G401.6 (cell line): Measurements from ENCODE around the gene WDFY2.

Experiments used
- FAIRE-seq: peaks from 2 replicates; lab custom pipeline; 2012; peaks lifted over from hg19 to GRCh38; lab: Jason Lieb, UNC

WDFY2 gene

GRCh38 chr13:51740698-51741097, 156.4 kb downstream of the WDFY2 start:
- FAIRE-seq, result no peak

GRCh38 chr13:51742031-51742430, 157.8 kb downstream of the WDFY2 start:
- FAIRE-seq, result no peak

- no peak for FAIRE-seq
Measured at GRCh38 chr13:51742611-51743010, 158.3 kb downstream of the WDFY2 start.

- no peak for FAIRE-seq
Measured at GRCh38 chr13:51745243-51745642, 161.0 kb downstream of the WDFY2 start.

- no peak for FAIRE-seq
Measured at GRCh38 chr13:51746802-51747201, 162.5 kb downstream of the WDFY2 start.

GRCh38 chr13:51747438-51748434, 163.5 kb downstream of the WDFY2 start:
- FAIRE-seq, result no peak

- FAIRE-seq, result no peak
Measured at GRCh38 chr13:51756651-51757050, 172.4 kb downstream of the WDFY2 start.

- FAIRE-seq, result no peak
Measured at GRCh38 chr13:51758691-51759090, 174.4 kb downstream of the WDFY2 start.

GRCh38 chr13:51759240-51759639, 175.0 kb downstream of the WDFY2 start:
- FAIRE-seq, result no peak

- no peak for FAIRE-seq
Measured at GRCh38 chr13:51760592-51760991, 176.3 kb downstream of the WDFY2 start.

- FAIRE-seq, result no peak
Measured at GRCh38 chr13:51761643-51762350, 177.5 kb downstream of the WDFY2 start.

GRCh38 chr13:51763486-51763885, 179.2 kb downstream of the WDFY2 start:
- no peak for FAIRE-seq

- FAIRE-seq, result no peak
Measured at GRCh38 chr13:51764184-51765141, 180.2 kb downstream of the WDFY2 start.

- no peak for FAIRE-seq
Measured at GRCh38 chr13:51765142-51765515, 180.9 kb downstream of the WDFY2 start.

- FAIRE-seq, result no peak
Measured at GRCh38 chr13:51767100-51767499, 182.8 kb downstream of the WDFY2 start.

GRCh38 chr13:51768378-51768921, 184.2 kb downstream of the WDFY2 start:
- no peak for FAIRE-seq

GRCh38 chr13:51768976-51769375, 184.7 kb downstream of the WDFY2 start:
- no peak for FAIRE-seq

- FAIRE-seq, result no peak
Measured at GRCh38 chr13:51769455-51770127, 185.3 kb downstream of the WDFY2 start.

GRCh38 chr13:51770160-51770559, 185.9 kb downstream of the WDFY2 start:
- FAIRE-seq, result no peak

- no peak for FAIRE-seq
Measured at GRCh38 chr13:51770681-51771417, 186.6 kb downstream of the WDFY2 start.
